Kidney (tissue), 14 donors: ENCODE results near the gene CACNG5. TPM values are rescaled to one million over a fixed set of nuclear protein-coding genes. Genes with fewer than 3 reads are reported as not detected.

Experiments
- DNase-seq, 5 donors: peaks; one replicate each; pipeline ENCODE4 v3.0.0-alpha.2; 2013 to 2020
- FAIRE-seq: peaks from 2 replicates; lab custom pipeline; 2012; peaks lifted over from hg19 to GRCh38; lab: Jason Lieb, UNC
- H3K27ac ChIP-seq, 2 donors: one replicate each; pipeline ENCODE4 v1.7.0; 2013; ENCODE audit warnings: low read depth in 2 of 2, low read length in 2 of 2, inconsistent platforms in 1 of 2
- H3K27me3 ChIP-seq: one replicate; pipeline ENCODE4 v1.7.1; 2013; ENCODE audit warnings: low read length, inconsistent platforms; ENCODE audit not compliant: control insufficient read depth, insufficient read depth
- H3K36me3 ChIP-seq, 3 donors: one replicate each; pipeline versions ENCODE4 v1.7.0 to v1.7.1; 2013; ENCODE audit warnings: low read length in 3 of 3, control low read depth in 1 of 3, inconsistent platforms in 1 of 3; ENCODE audit not compliant: insufficient read depth in 3 of 3, control insufficient read depth in 2 of 3
- H3K4me1 ChIP-seq, 3 donors: one replicate each; pipeline versions ENCODE4 v1.7.0 to v1.7.1; 2013; ENCODE audit warnings: low read length in 3 of 3, inconsistent platforms in 1 of 3, low read depth in 1 of 3; ENCODE audit not compliant: control insufficient read depth in 2 of 3, insufficient read depth in 2 of 3
- H3K4me3 ChIP-seq, 3 donors: one replicate each; pipeline versions ENCODE4 v1.7.0 to v1.8.1; 2013; ENCODE audit warnings: low read length in 3 of 3, control low read depth in 1 of 3, inconsistent platforms in 1 of 3
- H3K9ac ChIP-seq, 3 donors: one replicate each; pipeline versions ENCODE4 v1.7.0 to v1.7.1; 2013; ENCODE audit warnings: low read length in 3 of 3, control low read depth in 1 of 3, inconsistent platforms in 1 of 3
- H3K9me3 ChIP-seq, 3 donors: one replicate each; pipeline versions ENCODE4 v1.7.0 to v1.7.1; 2013; ENCODE audit warnings: low read length in 3 of 3, control low read depth in 1 of 3, inconsistent platforms in 1 of 3; ENCODE audit not compliant: control insufficient read depth in 2 of 3, insufficient read depth in 1 of 3
- CTCF ChIP-seq: IDR thresholded peaks from 3 replicates; pipeline ENCODE4 v1.5.1; 2012; ENCODE audit warnings: mild to moderate bottlenecking, moderate library complexity, borderline replicate concordance; ENCODE audit not compliant: insufficient read depth; ENCODE audit errors: extremely low read depth
- intact Hi-C: fragments of 100-400 bp; cut with DNase I; formaldehyde crosslinking; loops from one replicate; pipeline ENCODE4 v1.11.1; 2022
- polyA plus RNA-seq: library from polyadenylated mRNA; stranded (reverse); fragments of 350-450 nt; fragmentation: Illumina TruSeq; extraction: RNeasy Lipid Tissue Mini Kit (QIAGEN cat#74804); gene quantifications from one replicate; pipeline ENCODE4 v1.2.3, GENCODE V29; 2014; ENCODE audit warnings: low read depth, low replicate concordance; ENCODE audit not compliant: insufficient read depth
- total RNA-seq: library from RNA; stranded (reverse); fragmentation: NEBNext Ultra II Directional; extraction: Animal tissue kit (Norgen Biotek cat#: 25700); gene quantifications from one replicate; pipeline ENCODE4 v1.2.1, GENCODE V29; 2021
- donor health status: control.
- donor health status: control.
- donor health status: control.
- donor health status: control.
- donor health status: control.
- donor health status: DM: yes; HTN: yes; CAD: no.
- donor health status: Normal renal cell carcinoma (clear cell type).

CACNG5 gene
- total and polyA plus RNA-seq, 2 donors from 2014 or later = not detected

- TF ChIP-seq CTCF = no peak
- H3K27me3 ChIP-seq = no peaks in the 10 kb centered on the region
- H3K9me3 ChIP-seq = no peaks in the 10 kb centered on the region
- H3K4me3 ChIP-seq = no peak overlapping the region
- intact Hi-C loops = no loop called here
- no peak overlapping the region for H3K9ac ChIP-seq
- H3K4me1 ChIP-seq = no peaks in the 10 kb centered on the region
- FAIRE-seq (no peak), DNase-seq (no peak)
- no peaks in the 10 kb centered on the region for H3K36me3 ChIP-seq
- no peak overlapping the region for H3K27ac ChIP-seq
Measured at GRCh38 chr17:66884931-66885330, 50.0 kb downstream of the CACNG5 start.

- no peaks in the 10 kb centered on the region for H3K27me3 ChIP-seq
- TF ChIP-seq CTCF = no peak
- intact Hi-C loops = no loop called here
- DNase-seq (no peak), FAIRE-seq (no peak)
- H3K9me3 ChIP-seq = no peaks in the 10 kb centered on the region
- H3K27ac ChIP-seq = no peak overlapping the region
- no peak overlapping the region for H3K9ac ChIP-seq
- no peaks in the 10 kb centered on the region for H3K36me3 ChIP-seq
- H3K4me1 ChIP-seq = no peaks in the 10 kb centered on the region
- no peak overlapping the region for H3K4me3 ChIP-seq
Measured at GRCh38 chr17:66885417-66885816, 50.5 kb downstream of the CACNG5 start.

- no peak for TF ChIP-seq CTCF
- no peak for FAIRE-seq
- Histone ChIP-seq H3K4me3 (no peak overlapping the region), H3K36me3 (no peaks in the 10 kb centered on the region), H3K9ac (no peak overlapping the region), H3K27ac (no peak overlapping the region), H3K4me1 (no peaks in the 10 kb centered on the region), H3K9me3 (no peaks in the 10 kb centered on the region), H3K27me3 (no peaks in the 10 kb centered on the region)
- DNase-seq = no peak
- intact Hi-C loops = no loop called here
Measured at GRCh38 chr17:66889480-66890230, 54.7 kb downstream of the CACNG5 start.
